ENCODE data around the gene PARP12. TPM values are rescaled to one million over a fixed set of nuclear protein-coding genes. Genes with fewer than 3 reads are reported as not detected.

Gene PARP12
- total RNA-seq, 2 donors from 2014 or later = 7.5 to 8.5 TPM

DNA sequence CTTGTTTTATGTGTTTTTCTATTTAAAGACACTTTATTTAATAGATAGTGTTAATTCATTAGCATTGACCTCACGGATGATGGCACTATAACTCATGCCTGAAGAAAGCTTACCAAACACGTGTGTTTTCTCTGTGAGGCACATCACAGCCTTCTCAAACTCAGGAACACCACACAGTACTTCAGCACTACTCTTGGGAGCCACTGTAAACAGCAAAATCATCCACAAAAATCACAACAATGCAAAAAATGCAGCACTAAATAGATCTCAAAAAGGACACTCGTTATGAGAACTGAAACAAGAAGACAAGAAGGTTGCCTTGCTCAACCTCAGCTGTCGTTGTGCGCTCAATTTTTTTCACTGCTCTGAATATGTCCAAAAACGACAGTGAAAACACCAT, 12.0 kb upstream of the PARP12 start:
- no peaks in the 10 kb centered on the region for H3K4me1 ChIP-seq

GRCh38 chr7:140070546-140070945, 7.8 kb upstream of the PARP12 start:
- Histone ChIP-seq H3K9me3 (peaks cover 0 to 31% of the 10 kb centered on the region in 2 donors), H3K36me3 (no peaks in the 10 kb centered on the region), H3K4me1 (no peaks in the 10 kb centered on the region), H3K27ac (no peak overlapping the region), H3K27me3 (no peaks in the 10 kb centered on the region), H3K4me3 (no peak overlapping the region)
- TF ChIP-seq, protein P1, sequence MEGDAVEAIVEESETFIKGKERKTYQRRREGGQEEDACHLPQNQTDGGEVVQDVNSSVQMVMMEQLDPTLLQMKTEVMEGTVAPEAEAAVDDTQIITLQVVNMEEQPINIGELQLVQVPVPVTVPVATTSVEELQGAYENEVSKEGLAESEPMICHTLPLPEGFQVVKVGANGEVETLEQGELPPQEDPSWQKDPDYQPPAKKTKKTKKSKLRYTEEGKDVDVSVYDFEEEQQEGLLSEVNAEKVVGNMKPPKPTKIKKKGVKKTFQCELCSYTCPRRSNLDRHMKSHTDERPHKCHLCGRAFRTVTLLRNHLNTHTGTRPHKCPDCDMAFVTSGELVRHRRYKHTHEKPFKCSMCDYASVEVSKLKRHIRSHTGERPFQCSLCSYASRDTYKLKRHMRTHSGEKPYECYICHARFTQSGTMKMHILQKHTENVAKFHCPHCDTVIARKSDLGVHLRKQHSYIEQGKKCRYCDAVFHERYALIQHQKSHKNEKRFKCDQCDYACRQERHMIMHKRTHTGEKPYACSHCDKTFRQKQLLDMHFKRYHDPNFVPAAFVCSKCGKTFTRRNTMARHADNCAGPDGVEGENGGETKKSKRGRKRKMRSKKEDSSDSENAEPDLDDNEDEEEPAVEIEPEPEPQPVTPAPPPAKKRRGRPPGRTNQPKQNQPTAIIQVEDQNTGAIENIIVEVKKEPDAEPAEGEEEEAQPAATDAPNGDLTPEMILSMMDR (IDR thresholded peaks at IDR 0.05) = no peak
- no peak for DNase-seq (ENCODE audit: low spot score)

More for the DNA sequence above, 12.0 kb upstream of the PARP12 start:
- Histone ChIP-seq H3K4me3 (no peak overlapping the region), H3K27ac (no peak overlapping the region), H3K9me3 (no peaks in the 10 kb centered on the region), H3K27me3 (no peaks in the 10 kb centered on the region), H3K36me3 (no peaks in the 10 kb centered on the region)
- DNase-seq (ENCODE audit: low spot score) = no peak
- TF ChIP-seq, protein P1 (IDR thresholded peaks at IDR 0.05) = no peak

- no peak overlapping the region for H3K4me3 ChIP-seq
- H3K27me3 ChIP-seq = no peaks in the 10 kb centered on the region
- H3K4me1 ChIP-seq = no peaks in the 10 kb centered on the region
- H3K9me3 ChIP-seq = peaks cover 0 to 31% of the 10 kb centered on the region in 2 donors
- H3K36me3 ChIP-seq = no peaks in the 10 kb centered on the region
- TF ChIP-seq, protein P1 (IDR thresholded peaks at IDR 0.05) = no peak
- no peak overlapping the region for H3K27ac ChIP-seq
- DNase-seq (ENCODE audit: low spot score) = no peak
Measured at GRCh38 chr7:140069298-140069949, 6.7 kb upstream of the PARP12 start.

- Histone ChIP-seq H3K36me3 (no peaks in the 10 kb centered on the region), H3K27me3 (no peaks in the 10 kb centered on the region), H3K4me1 (no peaks in the 10 kb centered on the region), H3K27ac (no peak overlapping the region), H3K9me3 (peaks cover 0 to 31% of the 10 kb centered on the region in 2 donors), H3K4me3 (no peak overlapping the region)
- TF ChIP-seq, protein P1 (IDR thresholded peaks at IDR 0.05) = no peak
- DNase-seq (ENCODE audit: low spot score) = no peak
Measured at GRCh38 chr7:140068033-140068432, 5.3 kb upstream of the PARP12 start.

DNA sequence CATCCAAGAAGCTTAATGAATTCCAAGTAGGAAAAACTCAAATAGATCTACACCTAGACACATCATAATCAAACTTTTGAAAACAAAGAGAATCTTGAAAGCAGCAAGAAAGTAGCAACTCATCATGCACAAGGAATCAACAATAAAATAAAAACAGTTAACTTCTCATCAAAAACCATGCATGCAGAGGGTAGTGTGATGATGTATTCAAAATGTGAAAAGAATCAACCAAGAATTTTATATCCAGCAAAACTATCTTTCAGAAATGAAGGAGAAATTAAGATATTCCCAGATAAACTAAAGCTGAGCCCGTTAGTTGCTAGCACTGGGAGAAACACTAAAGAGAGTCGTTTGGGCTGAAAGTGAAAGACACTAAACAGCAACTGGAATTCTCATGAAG, 4.3 kb upstream of the PARP12 start:
- DNase-seq (ENCODE audit: low spot score) = no peak
- Histone ChIP-seq H3K27me3 (no peaks in the 10 kb centered on the region), H3K27ac (no peak overlapping the region), H3K4me1 (peaks cover 0 to 3% of the 10 kb centered on the region in 2 donors), H3K9me3 (peaks cover 0 to 31% of the 10 kb centered on the region in 2 donors), H3K4me3 (no peak overlapping the region), H3K36me3 (no peaks in the 10 kb centered on the region)
- TF ChIP-seq, protein P1 (IDR thresholded peaks at IDR 0.05) = no peak

DNA sequence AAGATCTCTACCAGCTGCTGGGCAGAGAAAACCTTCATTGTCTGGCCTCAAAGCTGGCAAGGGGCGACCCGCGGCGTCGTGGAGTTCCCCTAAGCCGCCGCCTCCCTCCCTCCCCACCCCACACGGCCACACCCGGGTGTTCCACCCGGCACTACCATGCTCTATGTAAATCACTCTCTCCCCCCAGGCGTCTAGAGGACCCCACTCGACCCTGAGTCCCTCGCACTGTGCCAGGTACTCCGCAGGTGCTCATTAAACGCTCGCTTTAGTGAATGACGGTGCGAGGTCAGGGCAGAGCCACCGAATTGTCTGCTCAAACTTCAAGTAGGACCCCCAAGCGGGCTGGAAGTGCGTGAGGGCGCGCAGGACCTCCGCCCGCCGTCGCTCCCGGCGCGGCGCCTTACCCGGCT, 628 bp downstream of the PARP12 start:
- Histone ChIP-seq H3K27me3 (no peaks in the 10 kb centered on the region), H3K27ac (peak overlapping the region; percentile 87 to 89), H3K36me3 (no peaks in the 10 kb centered on the region), H3K9me3 (peaks cover 0 to 15% of the 10 kb centered on the region in 2 donors), H3K4me3 (peak overlapping the region; percentile 70 to 72), H3K4me1 (peaks cover 0 to 35% of the 10 kb centered on the region in 2 donors)
- DNase-seq (ENCODE audit: low spot score) = no peak
- TF ChIP-seq, protein P1 (IDR thresholded peaks at IDR 0.05) = no peak

Measured in right atrium auricular region (tissue), 2 donors.